ENCODE results near the gene CDC37L1.

GRCh38 chr9:4740388-4740637, 60.9 kb downstream of the CDC37L1 start:
- TF ChIP-seq SNAI2 (CRISPR knock-in tag; IDR thresholded peaks at IDR 0.05) (no peak), ZFP30 (CRISPR knock-in tag; IDR thresholded peaks at IDR 0.05) (no peak), ZFP3 (CRISPR knock-in tag; IDR thresholded peaks at IDR 0.05) (no peak)
- TF ChIP-seq, protein P1, sequence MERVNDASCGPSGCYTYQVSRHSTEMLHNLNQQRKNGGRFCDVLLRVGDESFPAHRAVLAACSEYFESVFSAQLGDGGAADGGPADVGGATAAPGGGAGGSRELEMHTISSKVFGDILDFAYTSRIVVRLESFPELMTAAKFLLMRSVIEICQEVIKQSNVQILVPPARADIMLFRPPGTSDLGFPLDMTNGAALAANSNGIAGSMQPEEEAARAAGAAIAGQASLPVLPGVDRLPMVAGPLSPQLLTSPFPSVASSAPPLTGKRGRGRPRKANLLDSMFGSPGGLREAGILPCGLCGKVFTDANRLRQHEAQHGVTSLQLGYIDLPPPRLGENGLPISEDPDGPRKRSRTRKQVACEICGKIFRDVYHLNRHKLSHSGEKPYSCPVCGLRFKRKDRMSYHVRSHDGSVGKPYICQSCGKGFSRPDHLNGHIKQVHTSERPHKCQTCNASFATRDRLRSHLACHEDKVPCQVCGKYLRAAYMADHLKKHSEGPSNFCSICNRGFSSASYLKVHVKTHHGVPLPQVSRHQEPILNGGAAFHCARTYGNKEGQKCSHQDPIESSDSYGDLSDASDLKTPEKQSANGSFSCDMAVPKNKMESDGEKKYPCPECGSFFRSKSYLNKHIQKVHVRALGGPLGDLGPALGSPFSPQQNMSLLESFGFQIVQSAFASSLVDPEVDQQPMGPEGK (CRISPR knock-in tag; IDR thresholded peaks at IDR 0.05; ENCODE audit: borderline replicate concordance), result no peak

All from SK-N-SH treated with all-trans-retinoic acid at 6 μM for 48 hours (cell line).